Memory B cell (primary cell): ENCODE results near the gene EVA1A.

Source experiments
- ATAC-seq: fragments of 150-1000 bp; cut with Tn5 transposase; 2 replicates; pipeline ENCODE4 v1.10.0; 2021; ENCODE audit warnings: low read depth, mild to moderate bottlenecking, moderate library complexity
- DNase-seq, 2 donors: peaks; one replicate each; pipeline ENCODE4 v3.0.0; 2022; ENCODE audit warnings: low spot score in 2 of 2
- H3K27ac Mint-ChIP-seq: one replicate; pipeline ENCODE4 v1.8.0; 2022; ENCODE audit warnings: mild to moderate bottlenecking, moderate library complexity, mixed read lengths
- H3K27me3 Mint-ChIP-seq: one replicate; pipeline ENCODE4 v1.8.0; 2022; ENCODE audit warnings: mixed read lengths
- H3K36me3 Mint-ChIP-seq: one replicate; pipeline ENCODE4 v1.8.0; 2022; ENCODE audit warnings: mild to moderate bottlenecking, mixed read lengths
- H3K4me1 Mint-ChIP-seq: one replicate; pipeline ENCODE4 v1.8.0; 2022; ENCODE audit warnings: mixed read lengths
- H3K4me3 Mint-ChIP-seq: one replicate; pipeline ENCODE4 v1.8.0; 2022; ENCODE audit warnings: mild to moderate bottlenecking, moderate library complexity, mixed read lengths
- H3K9me3 Mint-ChIP-seq: one replicate; pipeline ENCODE4 v1.8.0; 2022; ENCODE audit warnings: mixed read lengths

Gene EVA1A

DNA sequence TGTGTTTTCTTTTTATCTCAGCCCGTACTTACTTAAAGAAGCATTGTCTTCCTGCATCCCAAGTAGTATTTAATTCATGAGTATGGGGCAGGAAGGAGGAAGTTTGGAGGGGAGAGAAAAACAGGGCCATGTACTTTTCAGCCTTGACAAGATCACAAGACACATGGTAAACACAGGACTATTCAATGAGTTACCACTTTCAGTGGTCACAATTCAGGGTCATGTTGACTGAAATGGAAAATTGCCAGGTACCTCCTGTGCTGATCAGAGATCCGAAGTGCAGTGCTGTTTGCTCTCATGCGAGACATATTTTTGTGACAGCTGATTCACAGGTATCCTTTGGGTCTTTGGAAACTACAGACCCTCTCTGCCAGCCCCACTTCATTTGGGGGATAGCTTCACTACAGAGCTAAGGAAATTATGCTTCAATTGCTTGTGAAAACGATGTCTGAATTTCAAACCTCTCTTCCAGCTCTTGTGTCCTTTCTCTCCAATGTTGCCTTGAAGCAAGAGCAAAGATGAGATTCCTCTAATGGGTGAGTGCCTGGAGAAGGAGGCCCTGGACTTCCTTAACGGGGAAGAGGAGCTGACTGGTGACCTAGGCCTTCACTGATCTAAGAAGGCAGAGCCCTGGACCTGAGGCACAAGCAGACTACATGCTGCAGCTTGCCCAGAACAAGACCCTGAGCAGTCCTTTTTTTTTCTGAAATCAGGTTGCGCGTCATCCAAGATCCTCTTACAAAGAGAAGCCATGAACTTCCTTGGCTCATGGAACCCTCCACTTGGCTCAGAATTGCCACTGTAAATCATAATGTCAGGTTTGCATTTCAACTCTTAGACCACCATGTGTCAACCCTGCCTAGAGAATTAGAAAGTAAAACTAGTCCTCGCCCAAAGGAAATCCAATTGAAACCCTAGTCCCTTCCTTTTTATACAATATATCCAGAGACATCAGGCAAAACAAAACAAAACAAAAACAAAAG is 44.1 kb downstream of the EVA1A start:
- H3K27me3 Mint-ChIP-seq, result peaks cover 16% of the 10 kb centered on the region
- DNase-seq, result no peak
- H3K4me3 Mint-ChIP-seq, result no peak overlapping the region
- peaks cover 3% of the 10 kb centered on the region for H3K36me3 Mint-ChIP-seq
- ATAC-seq, result no peak
- no peak overlapping the region for H3K27ac Mint-ChIP-seq
- no peaks in the 10 kb centered on the region for H3K4me1 Mint-ChIP-seq
- H3K9me3 Mint-ChIP-seq, result peaks cover 8% of the 10 kb centered on the region

- Mint-ChIP-seq H3K4me1 (no peaks in the 10 kb centered on the region), H3K27me3 (peaks cover 14% of the 10 kb centered on the region), H3K4me3 (no peak overlapping the region), H3K36me3 (peaks cover 3% of the 10 kb centered on the region), H3K9me3 (peaks cover 8% of the 10 kb centered on the region), H3K27ac (no peak overlapping the region)
- ATAC-seq, result no peak
- no peak for DNase-seq
Measured at GRCh38 chr2:75515584-75516368, 45.0 kb downstream of the EVA1A start.

GRCh38 chr2:75513616-75514170 is 47.0 kb downstream of the EVA1A start:
- peaks cover 12% of the 10 kb centered on the region for H3K27me3 Mint-ChIP-seq
- DNase-seq (no peak), ATAC-seq (no peak)
- H3K27ac Mint-ChIP-seq, result no peak overlapping the region
- H3K4me1 Mint-ChIP-seq, result no peaks in the 10 kb centered on the region
- no peak overlapping the region for H3K4me3 Mint-ChIP-seq
- peaks cover 3% of the 10 kb centered on the region for H3K36me3 Mint-ChIP-seq
- peaks cover 10% of the 10 kb centered on the region for H3K9me3 Mint-ChIP-seq

- H3K27me3 Mint-ChIP-seq, result peaks cover 8% of the 10 kb centered on the region
- no peak overlapping the region for H3K4me3 Mint-ChIP-seq
- H3K36me3 Mint-ChIP-seq, result peaks cover 3% of the 10 kb centered on the region
- no peak overlapping the region for H3K27ac Mint-ChIP-seq
- H3K4me1 Mint-ChIP-seq, result no peaks in the 10 kb centered on the region
- H3K9me3 Mint-ChIP-seq, result peaks cover 13% of the 10 kb centered on the region
- ATAC-seq (no peak), DNase-seq (no peak)
Measured at GRCh38 chr2:75512455-75513212, 48.1 kb downstream of the EVA1A start.

- peaks cover 6% of the 10 kb centered on the region for H3K9me3 Mint-ChIP-seq
- peaks cover 6% of the 10 kb centered on the region for H3K27me3 Mint-ChIP-seq
- no peak overlapping the region for H3K27ac Mint-ChIP-seq
- DNase-seq, result no peak
- no peaks in the 10 kb centered on the region for H3K36me3 Mint-ChIP-seq
- H3K4me3 Mint-ChIP-seq, result no peak overlapping the region
- no peaks in the 10 kb centered on the region for H3K4me1 Mint-ChIP-seq
- no peak for ATAC-seq
Measured at GRCh38 chr2:75506101-75506697, 54.5 kb downstream of the EVA1A start.

GRCh38 chr2:75505012-75505411 is 55.7 kb downstream of the EVA1A start:
- Mint-ChIP-seq H3K27me3 (peaks cover 8% of the 10 kb centered on the region), H3K4me3 (no peak overlapping the region), H3K9me3 (peaks cover 6% of the 10 kb centered on the region), H3K36me3 (no peaks in the 10 kb centered on the region), H3K4me1 (no peaks in the 10 kb centered on the region), H3K27ac (no peak overlapping the region)
- DNase-seq, result no peak
- no peak for ATAC-seq

GRCh38 chr2:75503048-75503607 is 57.6 kb downstream of the EVA1A start:
- ATAC-seq, result no peak
- Mint-ChIP-seq H3K27me3 (peaks cover 6% of the 10 kb centered on the region), H3K27ac (no peak overlapping the region), H3K4me1 (no peaks in the 10 kb centered on the region), H3K36me3 (no peaks in the 10 kb centered on the region), H3K9me3 (peaks cover 1% of the 10 kb centered on the region), H3K4me3 (no peak overlapping the region)
- DNase-seq, result no peak

DNA sequence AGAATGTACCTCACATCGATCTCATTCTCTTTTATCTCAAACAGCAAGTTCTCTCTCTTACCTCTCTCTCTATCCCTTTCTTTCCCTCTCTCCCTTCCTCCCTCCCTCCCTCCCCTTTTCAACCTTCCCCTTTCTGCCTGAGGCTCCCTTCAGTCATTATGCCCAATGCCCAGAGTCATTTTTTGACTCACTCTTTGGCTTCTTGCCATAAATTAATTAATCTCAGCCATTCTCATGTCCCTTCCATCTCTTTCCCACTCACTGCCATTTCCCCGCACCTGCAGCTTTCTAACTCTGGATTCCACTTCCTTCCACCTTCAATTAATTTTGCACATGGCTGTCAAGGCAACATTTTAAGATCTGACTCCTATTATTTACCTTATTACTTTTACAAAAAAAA is 60.1 kb downstream of the EVA1A start:
- Mint-ChIP-seq H3K4me1 (no peaks in the 10 kb centered on the region), H3K9me3 (peaks cover 1% of the 10 kb centered on the region), H3K4me3 (no peak overlapping the region), H3K27ac (no peak overlapping the region), H3K27me3 (peaks cover 6% of the 10 kb centered on the region), H3K36me3 (no peaks in the 10 kb centered on the region)
- ATAC-seq, result no peak
- no peak for DNase-seq

DNA sequence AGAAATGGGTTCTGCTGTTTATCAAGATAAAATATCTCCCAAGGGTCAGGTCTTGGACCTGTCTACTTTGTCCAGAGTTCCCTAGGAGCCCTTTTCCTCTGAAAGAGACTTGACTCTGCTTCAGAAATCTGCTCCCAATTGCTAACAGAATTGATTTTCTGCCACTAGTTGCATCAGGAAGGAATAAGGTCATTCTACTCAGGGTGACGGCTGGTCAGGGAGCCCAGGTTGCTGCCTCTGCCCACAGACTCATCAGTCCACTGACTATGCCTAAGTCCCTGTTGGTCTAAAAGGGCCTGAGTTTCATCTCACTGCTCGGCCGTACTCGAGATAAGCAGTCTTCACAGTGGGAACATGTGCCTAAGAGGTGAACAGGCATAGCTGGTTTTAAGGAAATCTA is 61.2 kb downstream of the EVA1A start:
- Mint-ChIP-seq H3K27me3 (peaks cover 7% of the 10 kb centered on the region), H3K9me3 (peaks cover 1% of the 10 kb centered on the region), H3K36me3 (no peaks in the 10 kb centered on the region), H3K4me3 (no peak overlapping the region), H3K27ac (no peak overlapping the region), H3K4me1 (no peaks in the 10 kb centered on the region)
- ATAC-seq (no peak), DNase-seq (no peak)

DNA sequence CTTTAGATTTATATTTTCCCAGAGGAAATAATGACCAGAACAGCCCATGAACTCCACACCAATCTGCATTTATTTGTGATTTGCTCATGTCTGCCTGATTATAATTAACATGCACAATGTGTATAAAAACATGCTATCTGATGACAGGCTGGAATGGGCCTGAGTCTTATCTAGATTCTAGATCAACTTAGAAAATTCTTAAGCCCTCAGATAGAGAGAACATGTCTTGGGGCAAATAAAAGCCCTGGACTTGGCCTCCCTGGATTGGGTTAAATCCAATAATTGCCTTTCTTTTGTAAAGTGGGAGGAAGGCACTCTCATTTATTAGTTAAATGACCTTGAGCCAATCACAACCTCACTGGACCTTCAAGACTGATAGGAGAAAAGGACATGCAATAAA is 61.8 kb downstream of the EVA1A start:
- H3K27me3 Mint-ChIP-seq, result peaks cover 4% of the 10 kb centered on the region
- H3K9me3 Mint-ChIP-seq, result no peaks in the 10 kb centered on the region
- H3K4me1 Mint-ChIP-seq, result no peaks in the 10 kb centered on the region
- H3K4me3 Mint-ChIP-seq, result no peak overlapping the region
- H3K36me3 Mint-ChIP-seq, result no peaks in the 10 kb centered on the region
- ATAC-seq, result no peak
- no peak overlapping the region for H3K27ac Mint-ChIP-seq
- no peak for DNase-seq

DNA sequence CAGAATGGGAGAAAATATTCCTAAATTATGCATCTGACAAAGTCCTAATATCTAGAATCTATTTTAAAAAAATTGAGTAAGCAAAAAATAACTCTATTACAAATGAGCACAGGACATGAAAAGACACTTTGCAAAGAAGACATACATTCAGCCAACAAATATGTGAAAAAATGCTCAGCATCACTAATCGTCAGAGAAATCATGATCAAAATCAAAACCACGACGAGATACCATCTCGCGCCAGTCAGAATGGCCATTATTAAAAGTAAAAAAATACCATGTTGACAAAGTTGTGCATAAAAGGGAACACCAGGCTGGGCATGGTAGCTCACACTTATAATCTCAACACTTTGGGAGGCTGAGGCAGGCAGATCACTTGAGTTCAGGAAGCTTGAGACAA is 63.5 kb downstream of the EVA1A start:
- Mint-ChIP-seq H3K27ac (no peak overlapping the region), H3K4me1 (no peaks in the 10 kb centered on the region), H3K36me3 (no peaks in the 10 kb centered on the region), H3K27me3 (peaks cover 5% of the 10 kb centered on the region), H3K9me3 (no peaks in the 10 kb centered on the region), H3K4me3 (no peak overlapping the region)
- ATAC-seq, result no peak
- no peak for DNase-seq

DNA sequence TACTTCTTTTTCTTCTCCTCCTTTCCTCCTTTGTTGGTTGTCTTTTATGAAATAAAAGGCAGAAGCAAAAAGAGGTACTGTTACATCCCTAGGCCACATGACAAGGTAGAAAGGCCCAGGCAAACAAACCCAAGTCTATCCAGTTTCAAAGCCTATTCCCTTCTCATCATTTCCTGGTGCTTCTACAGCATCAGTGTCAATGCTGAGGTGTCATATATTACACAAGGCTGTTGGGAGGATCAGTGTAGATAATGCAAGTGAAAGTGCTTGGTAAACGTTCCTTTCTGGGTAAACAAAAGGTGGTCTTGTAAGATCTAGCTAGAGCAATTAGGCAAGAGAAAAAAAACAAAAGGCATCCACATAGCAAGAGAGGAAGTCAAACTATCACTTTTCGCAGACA is 64.9 kb downstream of the EVA1A start:
- no peaks in the 10 kb centered on the region for H3K36me3 Mint-ChIP-seq
- peaks cover 5% of the 10 kb centered on the region for H3K27me3 Mint-ChIP-seq
- ATAC-seq (no peak), DNase-seq (no peak)
- H3K4me3 Mint-ChIP-seq, result no peak overlapping the region
- no peak overlapping the region for H3K27ac Mint-ChIP-seq
- H3K9me3 Mint-ChIP-seq, result no peaks in the 10 kb centered on the region
- no peaks in the 10 kb centered on the region for H3K4me1 Mint-ChIP-seq

- peaks cover 4% of the 10 kb centered on the region for H3K27me3 Mint-ChIP-seq
- no peaks in the 10 kb centered on the region for H3K36me3 Mint-ChIP-seq
- no peak overlapping the region for H3K27ac Mint-ChIP-seq
- H3K4me3 Mint-ChIP-seq, result no peak overlapping the region
- no peaks in the 10 kb centered on the region for H3K9me3 Mint-ChIP-seq
- ATAC-seq, result no peak
- no peak for DNase-seq
- no peaks in the 10 kb centered on the region for H3K4me1 Mint-ChIP-seq
Measured at GRCh38 chr2:75494137-75494769, 66.5 kb downstream of the EVA1A start.
